MM.1S (cell line): ENCODE results near the gene CISD2.

Experiments used
- CTCF ChIP-seq: fragments of 300-600 bp; sonication (generic); IDR thresholded peaks from 2 replicates; pipeline ENCODE4 v1.5.1; 2016; ENCODE audit warnings: antibody characterized with exemption, low read length, mixed read lengths
- EZH2 ChIP-seq: fragments of 300-600 bp; sonication (generic); optimal IDR thresholded peaks from 2 replicates; pipeline ENCODE3; 2017; ENCODE audit warnings: low read depth, mild to moderate bottlenecking, antibody characterized with exemption, low read length, mixed read lengths

- TF ChIP-seq CTCF = no peak
- TF ChIP-seq EZH2 = no peak
These were observed 18.4 kb upstream of the CISD2 start for GRCh38 chr4:102850370-102850769.
